Parathyroid adenoma (tissue), 2 donors: ENCODE results near the gene GPATCH3.

Experiments used
- H2AFZ ChIP-seq: fragments of 300-600 bp; sonication (generic); one replicate; pipeline ENCODE4 v1.7.0; 2017; ENCODE audit warnings: antibody characterized with exemption, mild to moderate bottlenecking
- H3K27ac ChIP-seq: fragments of 300-600 bp; sonication (generic); one replicate; pipeline ENCODE4 v1.7.0; 2017
- H3K27me3 ChIP-seq: fragments of 300-600 bp; sonication (generic); one replicate; pipeline ENCODE4 v1.7.0; 2017; ENCODE audit warnings: low read length; ENCODE audit not compliant: control insufficient read depth, insufficient read depth
- H3K36me3 ChIP-seq: fragments of 300-600 bp; sonication (generic); one replicate; pipeline ENCODE4 v1.7.0; 2017; ENCODE audit warnings: low read length; ENCODE audit not compliant: control insufficient read depth, insufficient read depth
- H3K4me1 ChIP-seq: fragments of 300-600 bp; sonication (generic); one replicate; pipeline ENCODE4 v1.7.0; 2017; ENCODE audit warnings: control low read depth
- H3K4me2 ChIP-seq: fragments of 300-600 bp; sonication (generic); one replicate; pipeline ENCODE4 v1.7.0; 2017; ENCODE audit warnings: low read length
- H3K4me3 ChIP-seq: fragments of 300-600 bp; sonication (generic); one replicate; pipeline ENCODE4 v1.7.0; 2017; ENCODE audit warnings: low read depth, low read length
- H3K79me2 ChIP-seq: fragments of 300-600 bp; sonication (generic); one replicate; pipeline ENCODE4 v1.7.0; 2017; ENCODE audit warnings: control low read depth
- H3K9ac ChIP-seq: fragments of 300-600 bp; sonication (generic); one replicate; pipeline ENCODE4 v1.7.0; 2017; ENCODE audit warnings: mild to moderate bottlenecking
- H3K9me3 ChIP-seq: fragments of 300-600 bp; sonication (generic); one replicate; pipeline ENCODE4 v1.7.0; 2017; ENCODE audit warnings: low read length; ENCODE audit not compliant: control insufficient read depth
- TF ChIP-seq, protein P1 (sequence below): fragments of 300-600 bp; sonication (generic); IDR thresholded peaks from one replicate; pipeline ENCODE4 v1.7.0; 2017; ENCODE audit warnings: antibody characterized with exemption, mild to moderate bottlenecking
- donor health status: primary hyperparathyroidism.

Gene GPATCH3

DNA sequence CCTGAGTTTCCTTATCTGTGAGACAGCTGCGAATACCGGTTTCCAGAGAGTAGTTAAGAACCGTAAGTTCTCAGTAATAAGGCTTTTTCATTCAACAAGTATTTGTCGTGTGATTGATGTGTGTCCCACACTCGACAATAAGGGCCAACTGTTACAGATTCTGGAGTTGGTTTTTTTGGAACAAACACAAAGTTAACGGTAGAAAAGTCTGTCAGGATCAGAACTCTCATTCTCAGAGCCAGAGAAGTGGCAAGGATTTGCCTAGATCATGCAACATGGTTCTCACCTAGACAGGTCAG, 22.1 kb upstream of the GPATCH3 start:
- no peaks in the 10 kb centered on the region for H3K36me3 ChIP-seq
- no peak overlapping the region for H2AFZ ChIP-seq
- H3K79me2 ChIP-seq, result peaks cover 12% of the 10 kb centered on the region
- no peaks in the 10 kb centered on the region for H3K9me3 ChIP-seq
- no peaks in the 10 kb centered on the region for H3K27me3 ChIP-seq
- H3K27ac ChIP-seq, result no peak overlapping the region
- peak overlapping the region; percentile 61 for H3K9ac ChIP-seq
- TF ChIP-seq, protein P1, sequence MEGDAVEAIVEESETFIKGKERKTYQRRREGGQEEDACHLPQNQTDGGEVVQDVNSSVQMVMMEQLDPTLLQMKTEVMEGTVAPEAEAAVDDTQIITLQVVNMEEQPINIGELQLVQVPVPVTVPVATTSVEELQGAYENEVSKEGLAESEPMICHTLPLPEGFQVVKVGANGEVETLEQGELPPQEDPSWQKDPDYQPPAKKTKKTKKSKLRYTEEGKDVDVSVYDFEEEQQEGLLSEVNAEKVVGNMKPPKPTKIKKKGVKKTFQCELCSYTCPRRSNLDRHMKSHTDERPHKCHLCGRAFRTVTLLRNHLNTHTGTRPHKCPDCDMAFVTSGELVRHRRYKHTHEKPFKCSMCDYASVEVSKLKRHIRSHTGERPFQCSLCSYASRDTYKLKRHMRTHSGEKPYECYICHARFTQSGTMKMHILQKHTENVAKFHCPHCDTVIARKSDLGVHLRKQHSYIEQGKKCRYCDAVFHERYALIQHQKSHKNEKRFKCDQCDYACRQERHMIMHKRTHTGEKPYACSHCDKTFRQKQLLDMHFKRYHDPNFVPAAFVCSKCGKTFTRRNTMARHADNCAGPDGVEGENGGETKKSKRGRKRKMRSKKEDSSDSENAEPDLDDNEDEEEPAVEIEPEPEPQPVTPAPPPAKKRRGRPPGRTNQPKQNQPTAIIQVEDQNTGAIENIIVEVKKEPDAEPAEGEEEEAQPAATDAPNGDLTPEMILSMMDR, result no peak
- peak overlapping the region; percentile 89 for H3K4me2 ChIP-seq
- peak overlapping the region; percentile 89 for H3K4me3 ChIP-seq
- H3K4me1 ChIP-seq, result no peaks in the 10 kb centered on the region

DNA sequence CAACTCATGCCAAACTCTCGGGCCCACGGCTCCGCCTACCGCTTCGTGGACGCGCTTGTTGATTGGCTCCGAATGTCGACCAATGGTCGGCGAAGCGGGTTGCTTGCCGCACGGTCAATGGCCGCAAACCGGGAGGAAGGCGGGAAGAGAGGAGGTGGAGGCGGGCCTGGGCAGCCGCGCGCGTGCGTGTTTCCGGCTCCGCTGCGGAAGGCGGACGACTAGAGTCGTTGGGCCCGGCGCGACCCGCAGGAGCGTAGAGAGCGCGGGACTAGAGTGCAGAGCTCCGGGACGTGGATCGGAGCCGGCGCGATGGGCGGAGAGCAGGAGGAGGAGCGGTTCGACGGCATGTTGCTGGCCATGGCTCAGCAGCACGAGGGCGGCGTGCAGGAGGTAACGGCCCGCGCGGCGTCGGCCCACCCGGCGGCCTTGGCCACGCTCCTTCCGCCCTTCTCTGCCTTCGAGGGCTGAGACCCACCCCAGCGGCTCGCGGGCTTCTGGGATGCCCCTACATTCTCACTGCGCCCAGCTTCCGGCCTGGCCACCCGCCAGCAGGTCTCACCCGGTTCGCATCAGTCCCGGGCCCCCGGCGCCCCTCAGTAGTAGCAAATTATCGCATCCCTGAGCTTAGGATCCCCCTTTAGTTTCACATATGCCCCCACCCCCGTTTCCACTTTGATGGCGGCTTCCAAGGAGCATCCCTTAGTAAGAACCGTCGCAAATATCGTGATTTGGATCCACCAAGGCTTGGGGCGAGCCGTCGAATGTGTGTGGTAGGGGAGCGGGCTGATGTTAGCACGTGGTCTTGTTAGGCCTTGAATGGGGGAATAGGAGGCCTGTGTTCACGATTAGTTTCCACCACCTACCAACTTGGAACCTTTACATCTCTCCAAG, 21.5 kb upstream of the GPATCH3 start, which contains the start of gene NUDC:
NUDC (plus strand) TSS at position 204 of the 891 bp plus-strand sequence; CDS start at position 310, 106 bp downstream.
- Histone ChIP-seq H3K79me2 (peaks cover 12% of the 10 kb centered on the region), H3K4me2 (peak within 1 kb of the TSS; percentile 89)

DNA sequence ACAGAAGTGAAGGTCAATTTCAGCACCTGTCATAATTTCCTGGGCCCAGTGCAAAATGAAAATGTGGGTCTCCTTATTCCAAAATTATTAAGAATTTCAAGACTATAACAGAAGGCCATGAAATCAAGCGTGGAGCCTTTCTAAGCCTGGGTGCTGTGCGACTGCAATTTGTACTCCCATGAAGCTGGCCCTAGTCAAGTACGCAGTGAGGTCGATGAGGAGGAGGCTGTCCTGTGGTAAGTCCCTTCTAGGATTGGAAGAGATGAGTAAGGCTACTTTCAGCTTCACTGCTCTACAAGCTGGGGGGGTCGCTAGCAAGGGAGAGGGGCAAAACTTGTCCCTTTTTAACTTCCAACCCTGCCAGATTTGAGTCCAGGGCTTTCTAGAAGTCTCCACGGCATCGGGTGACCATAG, 20.9 kb upstream of the GPATCH3 start:
- H3K27ac ChIP-seq, result peak overlapping the region; percentile 63
- TF ChIP-seq, protein P1, result no peak
- H2AFZ ChIP-seq, result peak overlapping the region; percentile 94
- H3K9me3 ChIP-seq, result no peaks in the 10 kb centered on the region
- H3K4me1 ChIP-seq, result no peaks in the 10 kb centered on the region
- peak overlapping the region; percentile 89 for H3K4me2 ChIP-seq
- peak overlapping the region; percentile 89 for H3K4me3 ChIP-seq
- no peaks in the 10 kb centered on the region for H3K36me3 ChIP-seq
- H3K27me3 ChIP-seq, result no peaks in the 10 kb centered on the region
- peaks cover 11% of the 10 kb centered on the region for H3K79me2 ChIP-seq
- H3K9ac ChIP-seq, result no peak overlapping the region

More for the DNA sequence above, 21.5 kb upstream of the GPATCH3 start, which contains the start of gene NUDC:
- peak within 1 kb of the TSS; percentile 66 for H3K27ac ChIP-seq
- no peaks in the 10 kb centered on the region for H3K27me3 ChIP-seq
- H3K9ac ChIP-seq, result peak within 1 kb of the TSS; percentile 61
- no peaks in the 10 kb centered on the region for H3K36me3 ChIP-seq
- peak within 1 kb of the TSS; percentile 94 for H2AFZ ChIP-seq
- TF ChIP-seq, protein P1, result no peak
- no peaks in the 10 kb centered on the region for H3K9me3 ChIP-seq
- peak within 1 kb of the TSS; percentile 89 for H3K4me3 ChIP-seq
- no peaks in the 10 kb centered on the region for H3K4me1 ChIP-seq

DNA sequence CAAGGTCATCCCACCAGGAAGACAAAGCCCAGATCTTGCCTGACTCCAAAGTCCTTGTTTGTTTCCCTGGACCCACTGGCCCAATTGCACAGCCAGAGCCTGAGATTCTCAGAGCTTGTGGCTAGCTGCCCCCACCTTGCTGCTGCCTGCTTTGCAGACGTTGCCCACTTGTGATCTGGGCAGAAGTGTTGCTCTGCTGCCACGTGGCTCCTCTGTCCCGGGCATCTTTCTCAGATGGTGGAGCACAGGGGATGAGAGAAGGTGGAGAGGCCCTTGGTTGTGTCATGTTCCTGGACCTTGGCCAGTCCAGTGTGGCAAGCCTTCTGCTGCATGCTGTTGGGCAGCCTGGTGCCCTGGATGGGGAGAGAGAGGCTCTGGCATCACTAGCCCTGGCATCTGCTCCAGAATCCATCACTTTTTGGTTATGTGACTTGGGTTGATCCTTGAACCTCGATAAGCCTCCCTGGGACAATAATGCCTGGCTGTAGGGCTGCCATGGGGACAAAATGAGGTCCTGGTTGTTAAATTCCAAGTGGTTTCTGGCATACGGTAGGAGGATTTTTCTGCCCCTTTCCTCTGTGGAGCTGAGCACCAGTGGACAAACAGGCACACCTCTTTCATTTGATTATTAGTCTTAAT, 15.1 kb upstream of the GPATCH3 start:
- H3K36me3 ChIP-seq, result no peaks in the 10 kb centered on the region
- H3K9me3 ChIP-seq, result no peaks in the 10 kb centered on the region
- no peaks in the 10 kb centered on the region for H3K27me3 ChIP-seq
- H3K4me1 ChIP-seq, result peaks cover 3% of the 10 kb centered on the region
- no peak overlapping the region for H3K4me3 ChIP-seq
- TF ChIP-seq, protein P1, result no peak
- no peak overlapping the region for H3K4me2 ChIP-seq
- no peak overlapping the region for H2AFZ ChIP-seq
- no peak overlapping the region for H3K9ac ChIP-seq
- H3K27ac ChIP-seq, result no peak overlapping the region
- H3K79me2 ChIP-seq, result no peaks in the 10 kb centered on the region
